ENCODE data around the gene TCIRG1.

- TF ChIP-seq CTCF (conservative IDR thresholded peaks at IDR 0.05), result no peak
- TF ChIP-seq ZFX (IDR thresholded peaks at IDR 0.05), result no peak
Observed at GRCh38 chr11:68089679-68090078, 50.9 kb downstream of the TCIRG1 start.
